Stimulated activated naive CD8-positive, alpha-beta T cell treated with anti-CD3 and anti-CD28 coated beads, Interleukin-15, Interleukin-2, amounts not matched to agents 100 ng/mL and 50 ng/mL, for 24 hours (primary cell): ENCODE data around the gene CGRRF1.

ENCODE experiments used
- H3K27ac Mint-ChIP-seq: one replicate; pipeline ENCODE4 v1.8.0; 2021; ENCODE audit warnings: mild to moderate bottlenecking, mixed read lengths
- H3K27me3 Mint-ChIP-seq: one replicate; pipeline ENCODE4 v1.8.0; 2021; ENCODE audit warnings: mixed read lengths
- H3K36me3 Mint-ChIP-seq: one replicate; pipeline ENCODE4 v1.8.0; 2021; ENCODE audit warnings: low read depth, mixed read lengths
- H3K4me1 Mint-ChIP-seq: one replicate; pipeline ENCODE4 v1.8.0; 2021; ENCODE audit warnings: low read depth, mixed read lengths
- H3K4me3 Mint-ChIP-seq: one replicate; pipeline ENCODE4 v1.8.0; 2021; ENCODE audit warnings: mild to moderate bottlenecking, mixed read lengths
- H3K9me3 Mint-ChIP-seq: one replicate; pipeline ENCODE4 v1.8.0; 2021; ENCODE audit warnings: mixed read lengths

CGRRF1 gene

GRCh38 chr14:54550514-54550913 lies 40.8 kb downstream of the CGRRF1 start:
- Mint-ChIP-seq H3K9me3 (no peaks in the 10 kb centered on the region), H3K4me1 (no peaks in the 10 kb centered on the region), H3K27ac (no peak overlapping the region), H3K27me3 (no peaks in the 10 kb centered on the region), H3K36me3 (no peaks in the 10 kb centered on the region), H3K4me3 (no peak overlapping the region)

GRCh38 chr14:54554401-54554800 lies 44.7 kb downstream of the CGRRF1 start:
- Mint-ChIP-seq H3K27ac (no peak overlapping the region), H3K4me3 (no peak overlapping the region), H3K27me3 (no peaks in the 10 kb centered on the region), H3K4me1 (no peaks in the 10 kb centered on the region), H3K9me3 (no peaks in the 10 kb centered on the region), H3K36me3 (no peaks in the 10 kb centered on the region)

GRCh38 chr14:54555651-54556050 lies 45.9 kb downstream of the CGRRF1 start:
- Mint-ChIP-seq H3K4me3 (no peak overlapping the region), H3K27ac (no peak overlapping the region), H3K36me3 (no peaks in the 10 kb centered on the region), H3K9me3 (no peaks in the 10 kb centered on the region), H3K27me3 (peaks cover 4% of the 10 kb centered on the region), H3K4me1 (no peaks in the 10 kb centered on the region)

GRCh38 chr14:54556535-54556934 lies 46.8 kb downstream of the CGRRF1 start:
- Mint-ChIP-seq H3K4me1 (no peaks in the 10 kb centered on the region), H3K36me3 (no peaks in the 10 kb centered on the region), H3K27me3 (peaks cover 4% of the 10 kb centered on the region), H3K27ac (no peak overlapping the region), H3K4me3 (no peak overlapping the region), H3K9me3 (no peaks in the 10 kb centered on the region)

GRCh38 chr14:54562334-54562733 lies 52.6 kb downstream of the CGRRF1 start:
- H3K27ac Mint-ChIP-seq = no peak overlapping the region
- no peaks in the 10 kb centered on the region for H3K36me3 Mint-ChIP-seq
- no peak overlapping the region for H3K4me3 Mint-ChIP-seq
- H3K9me3 Mint-ChIP-seq = no peaks in the 10 kb centered on the region
- peaks cover 11% of the 10 kb centered on the region for H3K4me1 Mint-ChIP-seq
- peaks cover 9% of the 10 kb centered on the region for H3K27me3 Mint-ChIP-seq

- peak overlapping the region; percentile 71 for H3K4me3 Mint-ChIP-seq
- peaks cover 14% of the 10 kb centered on the region for H3K27me3 Mint-ChIP-seq
- no peaks in the 10 kb centered on the region for H3K36me3 Mint-ChIP-seq
- H3K4me1 Mint-ChIP-seq = peaks cover 20% of the 10 kb centered on the region
- no peaks in the 10 kb centered on the region for H3K9me3 Mint-ChIP-seq
- H3K27ac Mint-ChIP-seq = peak overlapping the region; percentile 6
Observed at GRCh38 chr14:54564071-54564867, 54.6 kb downstream of the CGRRF1 start.

GRCh38 chr14:54564868-54565784 lies 55.4 kb downstream of the CGRRF1 start:
- Mint-ChIP-seq H3K27me3 (peaks cover 13% of the 10 kb centered on the region), H3K9me3 (no peaks in the 10 kb centered on the region), H3K27ac (peak overlapping the region; percentile 67), H3K4me1 (peaks cover 20% of the 10 kb centered on the region), H3K36me3 (no peaks in the 10 kb centered on the region), H3K4me3 (peak overlapping the region; percentile 71)

GRCh38 chr14:54565785-54566409 lies 56.2 kb downstream of the CGRRF1 start:
- peaks cover under 1% of the 10 kb centered on the region for H3K36me3 Mint-ChIP-seq
- no peaks in the 10 kb centered on the region for H3K9me3 Mint-ChIP-seq
- peak overlapping the region; percentile 71 for H3K4me3 Mint-ChIP-seq
- peak overlapping the region; percentile 67 for H3K27ac Mint-ChIP-seq
- H3K4me1 Mint-ChIP-seq = peaks cover 20% of the 10 kb centered on the region
- H3K27me3 Mint-ChIP-seq = peaks cover 10% of the 10 kb centered on the region

- Mint-ChIP-seq H3K9me3 (no peaks in the 10 kb centered on the region), H3K4me3 (peak within 1 kb of the TSS; percentile 95), H3K27me3 (peaks cover 10% of the 10 kb centered on the region), H3K27ac (peak within 1 kb of the TSS; percentile 82), H3K36me3 (peaks cover 4% of the 10 kb centered on the region), H3K4me1 (peaks cover 20% of the 10 kb centered on the region)
Observed at GRCh38 chr14:54566410-54567223, 56.9 kb downstream of the CGRRF1 start, which contains the start of gene SAMD4A. Gene SAMD4A, plus strand, starts transcription at chr14:54567128. Its CDS starts 789 bp downstream, at chr14:54567917.

GRCh38 chr14:54567224-54567638 lies 57.5 kb downstream of the CGRRF1 start:
- H3K9me3 Mint-ChIP-seq = peaks cover 5% of the 10 kb centered on the region
- peak overlapping the region; percentile 82 for H3K27ac Mint-ChIP-seq
- peaks cover 11% of the 10 kb centered on the region for H3K27me3 Mint-ChIP-seq
- H3K36me3 Mint-ChIP-seq = peaks cover 10% of the 10 kb centered on the region
- H3K4me1 Mint-ChIP-seq = peaks cover 20% of the 10 kb centered on the region
- peak overlapping the region; percentile 95 for H3K4me3 Mint-ChIP-seq

GRCh38 chr14:54567639-54568561 lies 58.2 kb downstream of the CGRRF1 start:
- peaks cover 8% of the 10 kb centered on the region for H3K9me3 Mint-ChIP-seq
- peaks cover 16% of the 10 kb centered on the region for H3K36me3 Mint-ChIP-seq
- peak overlapping the region; percentile 95 for H3K4me3 Mint-ChIP-seq
- H3K27me3 Mint-ChIP-seq = peaks cover 10% of the 10 kb centered on the region
- peaks cover 20% of the 10 kb centered on the region for H3K4me1 Mint-ChIP-seq
- peak overlapping the region; percentile 82 for H3K27ac Mint-ChIP-seq

GRCh38 chr14:54568821-54569595 lies 59.3 kb downstream of the CGRRF1 start:
- peak overlapping the region; percentile 95 for H3K4me3 Mint-ChIP-seq
- H3K9me3 Mint-ChIP-seq = peaks cover 16% of the 10 kb centered on the region
- H3K36me3 Mint-ChIP-seq = peaks cover 26% of the 10 kb centered on the region
- H3K27me3 Mint-ChIP-seq = peaks cover 10% of the 10 kb centered on the region
- H3K27ac Mint-ChIP-seq = no peak overlapping the region
- peaks cover 18% of the 10 kb centered on the region for H3K4me1 Mint-ChIP-seq

- Mint-ChIP-seq H3K27me3 (peaks cover 10% of the 10 kb centered on the region), H3K9me3 (peaks cover 16% of the 10 kb centered on the region), H3K4me3 (no peak overlapping the region), H3K4me1 (peaks cover 9% of the 10 kb centered on the region), H3K36me3 (peaks cover 32% of the 10 kb centered on the region), H3K27ac (no peak overlapping the region)
Observed at GRCh38 chr14:54570047-54570446, 60.3 kb downstream of the CGRRF1 start.
